ENCODE results near the gene SOX13.

The SOX13 gene

GRCh38 chr1:204127597-204128242, 54.8 kb downstream of the SOX13 start:
- no peak for DNase-seq (ENCODE audit: low spot score)
- TF ChIP-seq, protein P1, sequence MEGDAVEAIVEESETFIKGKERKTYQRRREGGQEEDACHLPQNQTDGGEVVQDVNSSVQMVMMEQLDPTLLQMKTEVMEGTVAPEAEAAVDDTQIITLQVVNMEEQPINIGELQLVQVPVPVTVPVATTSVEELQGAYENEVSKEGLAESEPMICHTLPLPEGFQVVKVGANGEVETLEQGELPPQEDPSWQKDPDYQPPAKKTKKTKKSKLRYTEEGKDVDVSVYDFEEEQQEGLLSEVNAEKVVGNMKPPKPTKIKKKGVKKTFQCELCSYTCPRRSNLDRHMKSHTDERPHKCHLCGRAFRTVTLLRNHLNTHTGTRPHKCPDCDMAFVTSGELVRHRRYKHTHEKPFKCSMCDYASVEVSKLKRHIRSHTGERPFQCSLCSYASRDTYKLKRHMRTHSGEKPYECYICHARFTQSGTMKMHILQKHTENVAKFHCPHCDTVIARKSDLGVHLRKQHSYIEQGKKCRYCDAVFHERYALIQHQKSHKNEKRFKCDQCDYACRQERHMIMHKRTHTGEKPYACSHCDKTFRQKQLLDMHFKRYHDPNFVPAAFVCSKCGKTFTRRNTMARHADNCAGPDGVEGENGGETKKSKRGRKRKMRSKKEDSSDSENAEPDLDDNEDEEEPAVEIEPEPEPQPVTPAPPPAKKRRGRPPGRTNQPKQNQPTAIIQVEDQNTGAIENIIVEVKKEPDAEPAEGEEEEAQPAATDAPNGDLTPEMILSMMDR (IDR thresholded peaks at IDR 0.05; ENCODE audit: extremely low read depth, missing control alignments): no peak

DNA sequence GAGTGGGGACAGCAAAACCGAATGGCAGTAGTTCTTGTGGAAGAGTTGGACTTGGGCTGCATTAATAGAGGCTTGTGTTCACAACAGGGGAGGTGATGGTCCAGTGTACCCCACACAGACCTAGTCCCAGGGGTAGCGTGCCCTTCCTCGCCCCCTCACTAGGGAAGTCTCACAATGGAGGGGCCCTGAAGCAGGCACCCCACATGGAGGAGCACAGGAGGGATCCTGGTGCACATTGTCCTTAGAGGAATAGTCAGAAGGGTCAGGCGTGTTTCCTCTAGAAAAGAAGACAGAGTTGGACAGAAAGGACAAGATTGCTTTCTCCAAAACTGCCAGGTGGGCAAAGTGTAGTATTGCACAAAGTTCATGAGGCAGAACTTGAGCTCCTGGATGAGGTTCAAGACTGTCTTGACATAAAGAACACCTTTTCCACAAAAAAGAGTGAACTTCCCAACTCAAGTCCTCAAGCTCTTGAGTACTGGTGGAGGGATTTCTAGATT, 55.6 kb downstream of the SOX13 start:
- TF ChIP-seq, protein P1 (IDR thresholded peaks at IDR 0.05; ENCODE audit: extremely low read depth, missing control alignments): no peak
- peak; percentile 49 for DNase-seq (ENCODE audit: low spot score)

DNA sequence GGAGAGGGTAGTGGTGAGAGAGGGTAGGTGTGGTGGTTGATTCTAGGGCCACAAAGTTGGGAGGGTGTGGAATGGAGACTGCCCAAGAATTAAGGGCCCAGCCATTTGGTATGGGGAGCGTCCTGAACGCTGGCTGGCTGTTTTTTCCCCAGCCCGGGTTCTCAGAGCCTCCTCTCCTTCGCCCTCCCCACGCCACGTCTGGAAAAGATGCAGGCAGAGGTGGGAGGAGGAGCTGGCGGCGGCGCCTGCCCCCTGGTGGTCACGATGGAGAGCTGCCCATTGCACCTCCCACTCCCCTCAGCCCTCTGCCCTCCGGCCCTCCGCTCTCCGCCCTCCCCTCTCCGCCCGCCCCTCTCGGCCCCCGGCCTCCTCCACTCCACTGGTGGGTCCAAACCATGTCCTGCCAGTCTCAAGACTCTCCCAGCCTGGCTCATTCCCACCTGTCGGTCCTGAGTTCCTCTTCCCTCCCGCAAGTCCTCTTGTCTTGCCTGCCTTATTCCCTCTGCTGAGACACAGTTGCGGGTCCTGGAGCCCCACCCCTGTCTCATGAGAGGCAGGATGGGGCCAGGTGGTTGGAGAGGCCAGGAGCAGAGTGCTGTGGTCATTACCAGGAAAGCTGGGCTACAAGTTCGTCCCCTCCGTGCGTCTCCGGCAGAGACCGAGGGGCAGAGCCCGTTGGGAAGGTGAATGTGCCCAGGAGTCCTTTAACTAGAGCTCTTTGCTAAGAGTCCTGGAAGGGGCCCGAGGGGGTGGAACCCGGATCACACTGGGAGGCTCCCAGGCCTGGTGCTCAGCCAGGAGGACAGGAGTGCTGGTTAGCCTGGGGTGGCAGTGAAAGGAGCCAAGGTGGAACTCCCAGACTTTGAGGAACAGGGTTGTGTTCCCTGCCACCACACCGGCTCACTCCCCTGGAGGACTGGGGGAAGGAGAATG, 56.3 kb downstream of the SOX13 start:
- TF ChIP-seq, protein P1 (IDR thresholded peaks at IDR 0.05; ENCODE audit: extremely low read depth, missing control alignments): peak; percentile 80
- peak; percentile 91 for DNase-seq (ENCODE audit: low spot score)

DNA sequence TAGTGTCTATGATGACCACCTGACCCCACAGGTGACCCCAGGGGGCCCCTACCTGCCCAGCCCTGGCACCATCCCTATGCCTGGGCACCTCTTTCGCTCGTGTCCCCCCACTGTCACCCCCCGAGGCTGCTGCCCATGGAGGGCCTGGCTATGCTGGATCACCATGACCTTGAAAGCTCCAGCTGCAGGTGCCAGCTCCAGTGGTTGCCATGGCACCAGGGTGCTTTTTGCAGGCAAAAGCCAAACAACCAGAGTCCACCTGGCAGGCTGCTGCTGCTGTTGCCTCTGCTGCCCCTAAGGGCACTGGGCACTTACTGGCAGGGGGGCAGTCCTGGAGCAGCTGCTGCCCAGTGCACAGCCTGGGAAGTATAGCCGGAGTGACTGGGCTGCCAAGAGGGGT, 57.3 kb downstream of the SOX13 start:
- no peak for DNase-seq (ENCODE audit: low spot score)
- TF ChIP-seq, protein P1 (IDR thresholded peaks at IDR 0.05; ENCODE audit: extremely low read depth, missing control alignments): no peak

DNA sequence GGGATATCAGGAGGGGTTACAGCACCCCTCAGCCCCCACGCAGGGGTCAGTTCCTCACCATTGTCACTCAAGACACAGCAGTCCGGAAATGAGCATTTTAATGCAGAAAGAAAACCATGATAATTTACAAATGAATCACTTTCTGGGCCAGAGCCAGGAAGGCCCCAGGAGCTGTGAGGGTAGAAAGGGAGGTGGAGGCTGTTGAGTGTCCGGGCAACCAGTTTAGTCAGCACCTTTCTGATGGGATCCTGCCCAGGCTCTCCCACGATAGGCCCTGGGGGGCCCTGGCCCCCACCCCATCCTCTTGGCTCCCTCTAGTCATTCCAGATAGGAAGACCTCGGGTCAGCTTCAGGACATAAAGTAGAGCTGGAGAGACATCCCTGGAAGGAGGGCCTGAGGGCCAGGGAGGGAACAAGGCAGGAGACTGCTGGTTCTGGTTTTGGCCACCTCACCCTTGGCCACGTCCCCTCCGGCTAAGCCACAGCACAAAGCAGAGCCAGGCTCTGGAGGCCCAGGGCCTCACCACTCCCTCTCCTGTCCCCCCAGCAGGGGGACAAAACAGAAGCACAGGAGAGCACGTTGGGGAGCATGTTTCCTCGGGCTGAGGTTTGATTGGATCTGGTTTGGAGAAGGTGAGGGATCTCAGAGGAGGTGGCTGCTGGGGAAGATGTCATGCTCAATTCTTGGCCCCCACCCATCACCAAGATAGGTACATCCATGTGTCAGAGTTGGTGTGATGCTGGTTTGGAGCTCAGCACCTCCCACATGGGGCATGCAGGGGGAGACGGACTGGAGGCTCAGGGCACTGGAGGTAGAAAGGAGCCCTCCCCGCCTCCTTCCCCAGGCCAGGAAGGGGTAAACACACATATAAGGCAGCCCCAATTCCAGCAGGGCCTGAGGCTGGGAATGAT, 58.3 kb downstream of the SOX13 start:
- TF ChIP-seq, protein P1 (IDR thresholded peaks at IDR 0.05; ENCODE audit: extremely low read depth, missing control alignments): no peak
- DNase-seq (ENCODE audit: low spot score): no peak

DNA sequence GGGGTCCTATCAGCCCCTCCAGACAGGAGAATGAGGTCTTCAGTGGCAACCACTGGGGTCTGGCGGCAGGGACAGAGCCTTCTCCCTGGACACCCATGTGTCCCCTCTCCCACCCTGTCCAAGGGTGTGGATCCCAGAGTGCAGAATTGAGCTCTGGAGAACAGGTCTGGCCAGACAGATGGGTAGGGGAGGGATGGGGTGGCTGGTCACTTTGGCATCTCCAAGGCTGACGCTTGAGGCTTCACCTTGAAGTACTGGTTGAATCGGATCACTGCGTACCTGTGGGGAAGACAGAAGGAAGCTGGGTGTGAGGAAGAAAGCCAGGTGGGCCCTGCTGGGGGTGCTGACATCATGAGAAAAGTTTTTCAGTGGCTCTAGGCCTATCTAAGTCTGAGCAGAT, 59.1 kb downstream of the SOX13 start:
- TF ChIP-seq, protein P1 (IDR thresholded peaks at IDR 0.05; ENCODE audit: extremely low read depth, missing control alignments): no peak
- no peak for DNase-seq (ENCODE audit: low spot score)

All from GM20000 (cell line).